ENCODE results near the gene PCDHGA1.

DNA sequence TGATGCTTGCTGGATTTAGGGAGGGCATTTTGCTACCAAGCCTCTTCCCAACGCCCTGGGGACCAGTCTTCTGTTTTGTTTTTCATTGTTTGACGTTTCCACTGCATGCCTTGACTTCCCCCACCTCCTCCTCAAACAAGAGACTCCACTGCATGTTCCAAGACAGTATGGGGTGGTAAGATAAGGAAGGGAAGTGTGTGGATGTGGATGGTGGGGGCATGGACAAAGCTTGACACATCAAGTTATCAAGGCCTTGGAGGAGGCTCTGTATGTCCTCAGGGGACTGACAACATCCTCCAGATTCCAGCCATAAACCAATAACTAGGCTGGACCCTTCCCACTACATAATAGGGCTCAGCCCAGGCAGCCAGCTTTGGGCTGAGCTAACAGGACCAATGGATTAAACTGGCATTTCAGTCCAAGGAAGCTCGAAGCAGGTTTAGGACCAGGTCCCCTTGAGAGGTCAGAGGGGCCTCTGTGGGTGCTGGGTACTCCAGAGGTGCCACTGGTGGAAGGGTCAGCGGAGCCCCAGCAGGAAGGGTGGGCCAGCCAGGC lies 181.5 kb downstream of the PCDHGA1 start:
- TF ChIP-seq, protein P1, sequence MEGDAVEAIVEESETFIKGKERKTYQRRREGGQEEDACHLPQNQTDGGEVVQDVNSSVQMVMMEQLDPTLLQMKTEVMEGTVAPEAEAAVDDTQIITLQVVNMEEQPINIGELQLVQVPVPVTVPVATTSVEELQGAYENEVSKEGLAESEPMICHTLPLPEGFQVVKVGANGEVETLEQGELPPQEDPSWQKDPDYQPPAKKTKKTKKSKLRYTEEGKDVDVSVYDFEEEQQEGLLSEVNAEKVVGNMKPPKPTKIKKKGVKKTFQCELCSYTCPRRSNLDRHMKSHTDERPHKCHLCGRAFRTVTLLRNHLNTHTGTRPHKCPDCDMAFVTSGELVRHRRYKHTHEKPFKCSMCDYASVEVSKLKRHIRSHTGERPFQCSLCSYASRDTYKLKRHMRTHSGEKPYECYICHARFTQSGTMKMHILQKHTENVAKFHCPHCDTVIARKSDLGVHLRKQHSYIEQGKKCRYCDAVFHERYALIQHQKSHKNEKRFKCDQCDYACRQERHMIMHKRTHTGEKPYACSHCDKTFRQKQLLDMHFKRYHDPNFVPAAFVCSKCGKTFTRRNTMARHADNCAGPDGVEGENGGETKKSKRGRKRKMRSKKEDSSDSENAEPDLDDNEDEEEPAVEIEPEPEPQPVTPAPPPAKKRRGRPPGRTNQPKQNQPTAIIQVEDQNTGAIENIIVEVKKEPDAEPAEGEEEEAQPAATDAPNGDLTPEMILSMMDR (IDR thresholded peaks at IDR 0.05): no peak
- TF ChIP-seq POLR2A (IDR thresholded peaks at IDR 0.05): no peak

Measured in right lobe of liver (tissue), 4 donors.